ENCODE measurements around the gene CBR4.
"Not testable (repeated sequence)": the region's sequence is repeated elsewhere in the genome, so short reads cannot be mapped to it uniquely, and the experiment has no call there.

Gene CBR4

GRCh38 chr4:169010125-169011023, at the start of gene CBR4:
Gene CBR4, minus strand, starts transcription at chr4:169010255. Its CDS starts 166 bp downstream, at chr4:169010089.
- peak; percentile 93 to 95 for DNase-seq

GRCh38 chr4:169059306-169060211, 49.5 kb upstream of the CBR4 start:
- DNase-seq, result no peak

- no peak for DNase-seq
Measured at GRCh38 chr4:169058312-169058711, 48.3 kb upstream of the CBR4 start.

- no peak for DNase-seq
Measured at GRCh38 chr4:169054879-169055278, 44.8 kb upstream of the CBR4 start.

- DNase-seq, result no peak
Measured at GRCh38 chr4:169052594-169052945, 42.5 kb upstream of the CBR4 start.

GRCh38 chr4:169051761-169052593, 41.9 kb upstream of the CBR4 start:
- DNase-seq, result no peak

- no peak for DNase-seq
Measured at GRCh38 chr4:169050881-169051760, 41.1 kb upstream of the CBR4 start.

GRCh38 chr4:169050284-169050683, 40.2 kb upstream of the CBR4 start:
- DNase-seq, result no peak

- DNase-seq, result no peak
Measured at GRCh38 chr4:169048868-169049414, 38.9 kb upstream of the CBR4 start.

- no peak for DNase-seq
Measured at GRCh38 chr4:169047956-169048355, 37.9 kb upstream of the CBR4 start.

- no peak for DNase-seq
Measured at GRCh38 chr4:169045862-169046584, 36.0 kb upstream of the CBR4 start.

- no peak for DNase-seq
Measured at GRCh38 chr4:169044714-169045447, 34.8 kb upstream of the CBR4 start.

- DNase-seq, result no peak
Measured at GRCh38 chr4:169042608-169043007, 32.6 kb upstream of the CBR4 start.

- no peak for DNase-seq
Measured at GRCh38 chr4:169040559-169041261, 30.7 kb upstream of the CBR4 start.

GRCh38 chr4:169039251-169039954, 29.3 kb upstream of the CBR4 start:
- DNase-seq, result no peak

GRCh38 chr4:169037506-169037905, 27.5 kb upstream of the CBR4 start:
- DNase-seq, result no peak

- DNase-seq, result not testable (repeated sequence)
Measured at GRCh38 chr4:169035871-169036620, 26.0 kb upstream of the CBR4 start.

- no peak for DNase-seq
Measured at GRCh38 chr4:169033660-169034059, 23.6 kb upstream of the CBR4 start.

All from activated CD4-positive, alpha-beta T cell treated with anti-CD3 and anti-CD28 coated beads for 4 hours (primary cell).